OCI-LY7 (cell line): ENCODE measurements around the gene ISLR2. TPM values are rescaled to one million over a fixed set of nuclear protein-coding genes. Genes with fewer than 3 reads are reported as not detected.

Experiments used
- BruUV-seq: library from RNA; stranded (reverse); fragments of 400-500 nt; replicated peaks from 2 replicates; lab custom pipeline; 2021; lab: Mats Ljungman, UMichigan
- CTCF ChIA-PET: fragments of 300-600 bp; sonication (Branson Sonifier 250); formaldehyde crosslinking; loops from one replicate; lab custom pipeline; 2022; ENCODE audit warnings: antibody characterized with exemption; ENCODE audit not compliant: unreplicated experiment; lab: Charles Lee
- POLR2A ChIA-PET: fragments of 300-600 bp; sonication (Branson Sonifier 250); formaldehyde crosslinking; loops from one replicate; lab custom pipeline; 2022; ENCODE audit warnings: antibody characterized with exemption; lab: Charles Lee
- DNase-seq: peaks from one replicate; pipeline ENCODE4 v3.0.0-alpha.2; 2015; ENCODE audit warnings: low spot score
- H2AFZ ChIP-seq: fragments of 200-600 bp; sonication (generic), shearing (Covaris generic); 2 replicates; pipeline ENCODE4 v1.6.1; 2014; ENCODE audit warnings: mild to moderate bottlenecking, antibody characterized with exemption, low read length, moderate library complexity
- H3K27ac ChIP-seq: fragments of 200-600 bp; sonication (generic); 2 replicates; pipeline ENCODE4 v1.5.1; 2014; ENCODE audit warnings: mixed run types, low read depth, mild to moderate bottlenecking, moderate library complexity, low read length, inconsistent platforms; ENCODE audit not compliant: poor library complexity, severe bottlenecking
- H3K36me3 ChIP-seq: fragments of 200-600 bp; sonication (generic); 2 replicates; pipeline ENCODE4 v1.6.1; 2014; ENCODE audit warnings: mild to moderate bottlenecking, antibody characterized with exemption, low read length, moderate library complexity, mixed read lengths; ENCODE audit not compliant: insufficient read depth
- H3K4me1 ChIP-seq: fragments of 200-600 bp; sonication (generic); 2 replicates; pipeline ENCODE4 v1.5.1; 2014; ENCODE audit warnings: mild to moderate bottlenecking, low read length; ENCODE audit not compliant: insufficient read depth, poor library complexity, severe bottlenecking
- H3K4me2 ChIP-seq: fragments of 200-600 bp; sonication (generic); 2 replicates; pipeline ENCODE4 v1.6.1; 2014; ENCODE audit warnings: mild to moderate bottlenecking, low read length
- H3K4me3 ChIP-seq: fragments of 200-600 bp; sonication (generic); 2 replicates; pipeline ENCODE4 v1.5.1; 2014; ENCODE audit warnings: mild to moderate bottlenecking, low read depth, low read length; ENCODE audit not compliant: poor library complexity, severe bottlenecking
- H3K79me2 ChIP-seq: fragments of 200-600 bp; sonication (generic); 2 replicates; pipeline ENCODE4 v1.6.1; 2016; ENCODE audit warnings: low read depth, mild to moderate bottlenecking, low read length, moderate library complexity, mixed read lengths; ENCODE audit not compliant: insufficient read depth
- H3K9me2 ChIP-seq: fragments of 200-600 bp; sonication (generic); 2 replicates; pipeline ENCODE4 v1.6.1; 2016; ENCODE audit warnings: mild to moderate bottlenecking, low read length, mixed read lengths; ENCODE audit not compliant: insufficient read depth
- H3K9me3 ChIP-seq: fragments of 200-600 bp; sonication (generic); 2 replicates; pipeline ENCODE4 v1.6.1; 2014; ENCODE audit warnings: mild to moderate bottlenecking, mixed run types, low read length, mixed read lengths
- H4K20me1 ChIP-seq: fragments of 200-600 bp; sonication (generic); 2 replicates; pipeline ENCODE4 v1.6.1; 2014; ENCODE audit warnings: mild to moderate bottlenecking, antibody characterized with exemption, low read length, moderate library complexity, mixed read lengths; ENCODE audit not compliant: insufficient read depth
- EZH2phosphoT487 ChIP-seq: fragments of 200-600 bp; sonication (generic); IDR thresholded peaks from 2 replicates; pipeline ENCODE4 v1.6.1; 2018; ENCODE audit warnings: low read depth, borderline replicate concordance, mild to moderate bottlenecking, mixed run types, antibody characterized with exemption, low read length, moderate library complexity, mixed read lengths
- intact Hi-C: fragments of 100-400 bp; cut with micrococcal nuclease; formaldehyde crosslinking; loops from one replicate; pipeline ENCODE4 v1.10.0; 2022; ENCODE audit not compliant: unreplicated experiment
- total RNA-seq, 2 experiments: library from RNA; depleted of rRNA in 1 of 2; stranded (reverse); fragments of >200 nt in 1 of 2; shearing (Covaris generic) in 1 of 2; gene quantifications; 2 replicates each; pipeline ENCODE4 v1.2.3, GENCODE V29; 2014 to 2022
- TF ChIP-seq, protein P1 (sequence below): fragments of 200-600 bp; sonication (generic); conservative IDR thresholded peaks from 2 replicates; pipeline ENCODE4 v1.5.1; 2014; ENCODE audit warnings: mild to moderate bottlenecking, antibody characterized with exemption, low read length, moderate library complexity, mixed read lengths

Gene ISLR2
- total RNA-seq, 2 experiments from 2014 or later, result not detected

DNA sequence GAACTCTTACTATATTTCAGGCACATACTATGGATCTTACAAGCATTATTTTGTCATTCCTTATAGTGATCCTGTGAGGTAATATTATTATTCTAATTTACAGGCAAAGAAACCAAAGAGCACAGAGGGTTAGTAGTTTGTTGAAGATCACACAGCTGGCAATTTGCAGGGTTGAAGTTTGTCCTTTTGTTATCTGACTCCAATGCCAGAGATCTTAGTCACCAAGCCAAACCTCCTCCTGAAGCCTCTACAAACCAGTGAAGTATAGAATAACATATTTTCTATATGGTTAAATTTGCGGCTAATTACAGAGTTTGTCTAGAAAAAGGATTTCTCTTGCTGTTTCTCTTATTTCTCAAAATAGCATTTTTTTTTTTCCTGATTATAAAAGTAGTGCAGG lies 11.2 kb downstream of the ISLR2 start:
- DNase-seq, result no peak
- Histone ChIP-seq H3K4me3 (no peak overlapping the region), H2AFZ (no peak overlapping the region), H3K9me2 (no peaks in the 10 kb centered on the region), H3K79me2 (no peaks in the 10 kb centered on the region), H3K36me3 (no peaks in the 10 kb centered on the region), H3K27ac (no peak overlapping the region), H4K20me1 (no peaks in the 10 kb centered on the region), H3K4me1 (no peaks in the 10 kb centered on the region), H3K9me3 (no peaks in the 10 kb centered on the region), H3K4me2 (no peak overlapping the region)
- TF ChIP-seq, protein P1, sequence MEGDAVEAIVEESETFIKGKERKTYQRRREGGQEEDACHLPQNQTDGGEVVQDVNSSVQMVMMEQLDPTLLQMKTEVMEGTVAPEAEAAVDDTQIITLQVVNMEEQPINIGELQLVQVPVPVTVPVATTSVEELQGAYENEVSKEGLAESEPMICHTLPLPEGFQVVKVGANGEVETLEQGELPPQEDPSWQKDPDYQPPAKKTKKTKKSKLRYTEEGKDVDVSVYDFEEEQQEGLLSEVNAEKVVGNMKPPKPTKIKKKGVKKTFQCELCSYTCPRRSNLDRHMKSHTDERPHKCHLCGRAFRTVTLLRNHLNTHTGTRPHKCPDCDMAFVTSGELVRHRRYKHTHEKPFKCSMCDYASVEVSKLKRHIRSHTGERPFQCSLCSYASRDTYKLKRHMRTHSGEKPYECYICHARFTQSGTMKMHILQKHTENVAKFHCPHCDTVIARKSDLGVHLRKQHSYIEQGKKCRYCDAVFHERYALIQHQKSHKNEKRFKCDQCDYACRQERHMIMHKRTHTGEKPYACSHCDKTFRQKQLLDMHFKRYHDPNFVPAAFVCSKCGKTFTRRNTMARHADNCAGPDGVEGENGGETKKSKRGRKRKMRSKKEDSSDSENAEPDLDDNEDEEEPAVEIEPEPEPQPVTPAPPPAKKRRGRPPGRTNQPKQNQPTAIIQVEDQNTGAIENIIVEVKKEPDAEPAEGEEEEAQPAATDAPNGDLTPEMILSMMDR, result no peak
- no peak for TF ChIP-seq EZH2phosphoT487
- no TSS peak for BruUV-seq
- POLR2A ChIA-PET, result no interaction called here
- intact Hi-C loops, result no loop called here
- CTCF ChIA-PET, result no interaction called here

DNA sequence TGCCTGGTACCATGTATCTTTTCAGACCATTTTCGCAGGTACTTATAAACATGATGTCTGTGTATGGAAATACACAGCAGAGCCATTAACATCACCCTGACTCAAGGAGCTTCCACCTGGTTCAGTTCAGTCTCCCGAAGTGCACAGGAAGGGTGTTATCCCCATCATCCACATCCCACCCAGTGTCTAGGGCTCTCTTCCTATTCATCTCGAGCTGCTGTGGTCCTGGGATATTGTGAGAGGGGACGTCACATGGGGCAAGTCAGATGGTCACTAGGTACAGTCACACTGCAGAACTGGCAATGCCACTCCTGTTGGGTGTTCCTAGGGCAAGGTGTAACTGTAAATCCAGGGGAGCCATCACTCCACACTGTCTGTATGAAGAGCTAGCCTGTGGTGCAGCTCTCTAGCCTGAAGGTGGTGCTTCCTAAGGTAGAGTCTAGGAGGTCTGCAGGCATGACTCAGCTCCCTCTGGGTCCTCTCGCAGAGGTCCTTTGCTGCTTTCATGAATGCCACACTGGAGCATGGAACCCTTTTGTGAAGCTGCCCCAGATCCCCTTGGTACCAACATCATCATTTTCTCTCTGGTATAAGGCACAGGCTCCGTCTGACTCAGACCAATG lies 13.9 kb downstream of the ISLR2 start:
- intact Hi-C loops, result no loop called here
- Histone ChIP-seq H3K79me2 (no peaks in the 10 kb centered on the region), H3K9me2 (no peaks in the 10 kb centered on the region), H3K4me3 (no peak overlapping the region), H3K27ac (no peak overlapping the region), H2AFZ (no peak overlapping the region), H3K4me2 (no peak overlapping the region), H3K9me3 (no peaks in the 10 kb centered on the region), H4K20me1 (no peaks in the 10 kb centered on the region), H3K36me3 (no peaks in the 10 kb centered on the region), H3K4me1 (no peaks in the 10 kb centered on the region)
- POLR2A ChIA-PET, result no interaction called here
- no peak for DNase-seq
- no peak for TF ChIP-seq EZH2phosphoT487
- BruUV-seq, result no TSS peak
- CTCF ChIA-PET, result interaction anchor here (0.5 kb wide), 1 partner anchor 171 kb away, joined by 10 read pairs; no protein-coding TSS in a partner anchor

DNA sequence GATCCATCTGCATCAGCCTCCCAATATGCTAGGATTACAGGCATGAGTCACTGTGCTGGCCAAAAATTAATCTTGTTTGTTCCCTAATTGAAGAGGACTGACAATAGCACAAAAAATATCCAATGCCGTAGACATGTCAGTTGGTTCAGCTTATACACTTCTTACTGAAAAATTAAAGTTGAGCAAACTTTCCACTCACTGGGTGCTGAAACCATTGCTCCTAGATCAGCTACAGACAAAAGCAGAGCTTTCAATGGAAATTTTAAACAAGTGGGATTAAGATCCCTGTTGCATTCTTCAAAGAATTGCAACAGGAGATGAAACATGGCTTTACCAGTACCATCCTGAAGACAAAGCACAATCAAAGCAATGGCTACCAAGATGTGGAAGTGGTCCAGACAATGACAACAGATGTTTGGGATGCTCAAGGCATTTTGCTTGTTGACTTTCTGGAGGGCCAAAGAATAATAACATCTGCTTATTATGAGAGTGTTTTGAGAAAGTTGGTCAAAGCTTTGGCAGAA lies 16.0 kb downstream of the ISLR2 start:
- H3K9me2 ChIP-seq, result no peaks in the 10 kb centered on the region

More for the DNA sequence above, 16.0 kb downstream of the ISLR2 start:
- Histone ChIP-seq H3K79me2 (no peaks in the 10 kb centered on the region), H3K4me2 (no peak overlapping the region), H3K4me3 (no peak overlapping the region), H3K27ac (no peak overlapping the region), H3K4me1 (no peaks in the 10 kb centered on the region), H4K20me1 (no peaks in the 10 kb centered on the region), H2AFZ (no peak overlapping the region), H3K36me3 (no peaks in the 10 kb centered on the region), H3K9me3 (no peaks in the 10 kb centered on the region)
- CTCF ChIA-PET, result no interaction called here
- intact Hi-C loops, result no loop called here
- no peak for TF ChIP-seq EZH2phosphoT487
- TF ChIP-seq, protein P1, result no peak
- DNase-seq, result no peak
- POLR2A ChIA-PET, result no interaction called here
- no TSS peak for BruUV-seq
